ENCODE data around the gene TOR1A.

DNA sequence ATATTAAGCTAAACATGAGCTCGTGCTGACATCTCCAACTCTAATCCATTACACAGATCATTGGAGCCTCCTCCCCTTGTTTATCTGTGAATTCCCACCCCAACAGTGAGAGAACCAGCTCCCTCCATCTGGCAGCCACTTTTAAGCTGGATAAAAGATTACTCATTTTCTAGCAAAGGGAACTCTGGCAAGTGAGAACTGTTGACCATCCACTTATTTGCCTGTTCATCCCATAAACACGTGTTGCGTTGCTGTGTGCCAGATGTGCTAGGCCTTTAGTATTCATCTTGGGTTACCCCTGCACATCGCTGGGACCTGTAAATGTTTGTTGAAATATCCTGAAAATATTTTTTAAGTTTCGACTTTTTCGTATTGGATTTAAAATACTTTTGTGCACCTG lies 2.4 kb upstream of the TOR1A start:
- TF ChIP-seq, protein P1, sequence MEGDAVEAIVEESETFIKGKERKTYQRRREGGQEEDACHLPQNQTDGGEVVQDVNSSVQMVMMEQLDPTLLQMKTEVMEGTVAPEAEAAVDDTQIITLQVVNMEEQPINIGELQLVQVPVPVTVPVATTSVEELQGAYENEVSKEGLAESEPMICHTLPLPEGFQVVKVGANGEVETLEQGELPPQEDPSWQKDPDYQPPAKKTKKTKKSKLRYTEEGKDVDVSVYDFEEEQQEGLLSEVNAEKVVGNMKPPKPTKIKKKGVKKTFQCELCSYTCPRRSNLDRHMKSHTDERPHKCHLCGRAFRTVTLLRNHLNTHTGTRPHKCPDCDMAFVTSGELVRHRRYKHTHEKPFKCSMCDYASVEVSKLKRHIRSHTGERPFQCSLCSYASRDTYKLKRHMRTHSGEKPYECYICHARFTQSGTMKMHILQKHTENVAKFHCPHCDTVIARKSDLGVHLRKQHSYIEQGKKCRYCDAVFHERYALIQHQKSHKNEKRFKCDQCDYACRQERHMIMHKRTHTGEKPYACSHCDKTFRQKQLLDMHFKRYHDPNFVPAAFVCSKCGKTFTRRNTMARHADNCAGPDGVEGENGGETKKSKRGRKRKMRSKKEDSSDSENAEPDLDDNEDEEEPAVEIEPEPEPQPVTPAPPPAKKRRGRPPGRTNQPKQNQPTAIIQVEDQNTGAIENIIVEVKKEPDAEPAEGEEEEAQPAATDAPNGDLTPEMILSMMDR (IDR thresholded peaks at IDR 0.05): no peak
- no peak for TF ChIP-seq POLR2A (IDR thresholded peaks at IDR 0.05)

All from adrenal gland (tissue), 5 donors.